IPS-18c (cell line): ENCODE measurements around the gene SIL1.

Source experiments
- H3K4me3 ChIP-seq: 2 replicates; pipeline ENCODE4 v1.7.0; 2013; ENCODE audit warnings: low read depth, mild to moderate bottlenecking, low read length, moderate library complexity; ENCODE audit not compliant: insufficient read depth
- H3K9me3 ChIP-seq: one replicate; pipeline ENCODE4 v1.6.1; 2013; ENCODE audit warnings: mild to moderate bottlenecking, low read length, moderate library complexity; ENCODE audit not compliant: control insufficient read depth, insufficient read depth

Gene SIL1

DNA sequence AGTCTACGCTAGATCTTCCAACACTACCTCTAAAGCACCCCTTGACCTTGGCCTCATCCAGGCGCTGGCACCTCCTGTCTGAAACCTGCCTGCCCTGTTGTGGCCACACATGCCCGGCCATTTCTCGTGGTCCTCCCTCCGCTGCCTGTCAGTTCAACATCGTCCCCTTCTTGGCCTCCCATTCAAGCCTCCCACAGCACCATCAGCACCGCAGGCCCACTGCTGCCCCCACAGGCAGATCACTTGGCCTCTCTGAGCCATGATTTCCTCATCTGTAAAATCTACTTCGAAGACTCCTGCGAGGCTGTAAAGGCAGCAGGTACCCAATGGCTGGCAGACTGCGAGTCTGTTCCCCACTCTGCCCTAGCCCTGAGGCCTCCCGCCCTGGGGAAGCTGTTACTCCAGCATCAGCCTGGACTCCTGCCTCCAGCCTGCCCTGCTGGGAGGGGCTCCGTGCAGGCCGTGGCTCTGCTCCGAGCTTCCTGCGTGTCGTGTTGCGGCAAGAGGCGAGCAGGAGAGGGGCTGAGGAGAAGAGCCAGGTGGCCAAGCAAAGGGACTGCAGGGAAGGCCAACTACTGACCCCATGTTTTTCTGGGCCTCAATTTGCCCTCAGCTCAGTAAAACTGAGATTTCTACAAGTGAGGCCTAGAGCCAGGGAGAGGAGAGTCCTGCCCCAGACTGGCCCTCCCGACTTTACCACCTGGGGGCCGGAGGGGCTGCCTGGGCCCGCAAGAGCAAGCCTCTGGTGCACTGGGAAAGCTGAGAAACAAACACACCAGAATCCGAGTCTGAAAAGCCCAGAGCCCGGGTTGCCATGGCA, 252.5 kb downstream of the SIL1 start:
- Histone ChIP-seq H3K9me3 (no peaks in the 10 kb centered on the region), H3K4me3 (no peak overlapping the region)

DNA sequence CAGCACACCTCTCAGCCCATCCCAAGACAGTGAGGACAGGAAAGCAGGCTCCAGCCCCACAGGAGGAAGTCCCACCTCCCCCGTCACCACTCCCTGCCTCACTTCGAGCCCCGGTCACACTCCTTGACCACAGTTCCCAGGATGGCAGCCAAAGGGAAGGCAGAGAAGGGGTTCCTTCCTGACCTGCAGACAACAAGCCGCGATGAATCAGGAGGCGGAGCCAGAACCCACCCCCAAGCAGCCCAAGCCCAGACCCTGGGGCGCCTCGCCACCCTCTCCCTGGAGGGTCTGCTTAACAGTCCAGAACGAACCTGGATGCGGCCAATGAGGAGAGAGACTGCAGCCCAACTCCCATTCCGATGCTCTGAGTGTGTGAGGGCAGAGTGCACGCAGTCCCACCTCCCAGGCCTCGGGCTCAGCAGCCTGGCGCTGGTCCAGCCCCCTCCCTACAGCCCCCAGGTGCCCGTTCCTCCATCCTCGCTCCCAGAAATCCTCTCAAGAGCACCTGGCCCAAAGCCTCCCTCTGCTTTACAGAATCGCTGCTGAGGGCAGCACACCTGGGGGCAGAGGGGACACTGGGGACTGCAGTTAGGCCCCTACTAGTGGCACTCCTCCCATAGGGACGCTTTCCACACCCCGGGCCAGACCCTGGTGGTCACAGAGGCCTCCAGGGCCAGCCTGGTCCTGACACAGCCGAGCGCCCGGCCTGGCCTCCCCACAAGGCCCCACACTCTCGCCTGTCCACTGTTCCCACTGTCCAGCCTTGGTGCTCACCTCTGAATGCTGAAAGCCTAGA, 253.4 kb downstream of the SIL1 start:
- no peaks in the 10 kb centered on the region for H3K9me3 ChIP-seq
- H3K4me3 ChIP-seq = no peak overlapping the region

DNA sequence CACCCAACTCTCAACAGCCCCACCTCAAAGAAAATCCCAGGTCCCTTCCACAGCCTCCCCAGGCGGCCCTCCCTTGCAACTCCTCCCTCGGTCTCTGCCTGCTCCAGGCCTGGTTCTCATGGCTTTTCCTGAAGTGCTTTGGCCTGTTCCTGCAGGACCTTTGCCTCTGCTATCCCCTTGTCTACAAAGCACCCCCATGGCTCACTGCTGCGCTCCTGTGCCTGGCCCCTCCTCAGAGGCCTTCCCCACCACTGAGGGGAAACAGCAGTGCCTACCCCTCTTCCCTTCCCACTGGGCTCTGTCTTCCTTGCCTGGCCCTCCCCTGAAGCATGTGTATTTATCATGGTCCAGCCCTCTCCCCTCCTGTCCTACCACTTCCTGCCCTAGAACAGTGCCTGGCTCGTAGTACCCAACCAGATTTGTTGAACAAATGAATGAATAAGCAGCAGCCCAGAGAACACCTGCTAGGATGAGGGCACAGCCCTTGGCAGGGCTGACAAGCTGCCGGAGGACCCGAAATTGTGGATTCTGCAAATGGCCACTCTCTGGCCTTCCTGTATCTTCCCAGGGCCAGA, 254.5 kb downstream of the SIL1 start:
- H3K4me3 ChIP-seq = no peak overlapping the region

DNA sequence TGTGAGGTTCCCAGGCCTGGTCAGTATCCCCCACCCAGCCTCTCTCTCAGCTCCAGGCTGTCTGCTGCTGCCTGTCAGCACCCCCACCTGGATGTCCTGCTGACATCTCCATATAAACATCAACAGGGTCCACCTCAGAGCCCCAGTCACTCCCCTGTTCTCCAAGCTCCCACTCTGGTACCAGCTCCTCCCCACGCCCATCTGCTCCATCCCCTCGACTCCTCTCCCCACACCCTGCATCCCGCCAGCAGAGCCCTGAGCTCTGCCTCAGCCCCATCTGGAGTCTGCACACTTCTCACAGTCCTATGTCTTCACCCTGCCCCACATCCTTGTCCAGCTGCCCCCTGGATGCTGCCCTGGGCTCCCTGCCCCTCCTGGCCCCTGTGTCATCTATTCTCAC, 255.3 kb downstream of the SIL1 start:
- Histone ChIP-seq H3K9me3 (no peaks in the 10 kb centered on the region), H3K4me3 (no peak overlapping the region)

More for the DNA sequence above, 254.5 kb downstream of the SIL1 start:
- H3K9me3 ChIP-seq = no peaks in the 10 kb centered on the region

DNA sequence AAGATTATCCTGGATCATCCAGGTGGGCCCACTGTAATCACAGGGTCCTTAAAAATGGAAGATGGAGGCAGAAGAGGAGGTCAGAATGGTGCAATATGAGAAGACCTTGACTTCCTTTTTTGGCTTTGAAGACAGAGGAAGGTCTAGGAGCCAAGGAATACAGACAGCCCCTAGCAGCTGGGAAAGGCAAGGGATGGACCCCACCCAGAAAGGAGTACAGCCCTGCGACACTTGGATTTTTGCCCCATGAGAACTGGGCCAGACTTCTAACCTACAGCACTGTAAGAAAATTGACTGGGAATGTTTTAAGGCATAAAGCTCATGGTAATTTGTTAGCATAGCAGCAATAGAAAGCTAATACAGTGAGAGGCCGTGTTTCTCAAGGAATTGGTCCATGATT, 256.1 kb downstream of the SIL1 start:
- H3K4me3 ChIP-seq = no peak overlapping the region
- H3K9me3 ChIP-seq = no peaks in the 10 kb centered on the region

DNA sequence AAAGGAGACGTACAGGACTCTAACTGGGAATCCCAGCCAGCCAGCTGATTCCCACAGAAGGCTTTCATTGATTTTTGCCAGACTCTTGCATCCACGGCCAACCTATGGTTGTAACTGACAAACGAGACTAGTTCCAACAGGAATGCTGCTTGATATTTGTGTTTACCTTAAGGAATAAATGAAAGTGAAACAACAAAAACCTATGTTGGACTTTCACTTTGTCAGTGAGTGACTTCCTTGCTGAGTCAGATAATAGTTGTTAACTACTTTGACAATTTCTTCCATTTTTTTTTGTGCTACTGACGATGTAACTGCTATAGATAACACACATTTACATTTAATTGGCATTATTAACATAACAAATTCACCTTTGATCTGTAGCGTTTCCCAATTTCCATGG, 259.6 kb downstream of the SIL1 start:
- H3K9me3 ChIP-seq = no peaks in the 10 kb centered on the region
- H3K4me3 ChIP-seq = no peak overlapping the region

DNA sequence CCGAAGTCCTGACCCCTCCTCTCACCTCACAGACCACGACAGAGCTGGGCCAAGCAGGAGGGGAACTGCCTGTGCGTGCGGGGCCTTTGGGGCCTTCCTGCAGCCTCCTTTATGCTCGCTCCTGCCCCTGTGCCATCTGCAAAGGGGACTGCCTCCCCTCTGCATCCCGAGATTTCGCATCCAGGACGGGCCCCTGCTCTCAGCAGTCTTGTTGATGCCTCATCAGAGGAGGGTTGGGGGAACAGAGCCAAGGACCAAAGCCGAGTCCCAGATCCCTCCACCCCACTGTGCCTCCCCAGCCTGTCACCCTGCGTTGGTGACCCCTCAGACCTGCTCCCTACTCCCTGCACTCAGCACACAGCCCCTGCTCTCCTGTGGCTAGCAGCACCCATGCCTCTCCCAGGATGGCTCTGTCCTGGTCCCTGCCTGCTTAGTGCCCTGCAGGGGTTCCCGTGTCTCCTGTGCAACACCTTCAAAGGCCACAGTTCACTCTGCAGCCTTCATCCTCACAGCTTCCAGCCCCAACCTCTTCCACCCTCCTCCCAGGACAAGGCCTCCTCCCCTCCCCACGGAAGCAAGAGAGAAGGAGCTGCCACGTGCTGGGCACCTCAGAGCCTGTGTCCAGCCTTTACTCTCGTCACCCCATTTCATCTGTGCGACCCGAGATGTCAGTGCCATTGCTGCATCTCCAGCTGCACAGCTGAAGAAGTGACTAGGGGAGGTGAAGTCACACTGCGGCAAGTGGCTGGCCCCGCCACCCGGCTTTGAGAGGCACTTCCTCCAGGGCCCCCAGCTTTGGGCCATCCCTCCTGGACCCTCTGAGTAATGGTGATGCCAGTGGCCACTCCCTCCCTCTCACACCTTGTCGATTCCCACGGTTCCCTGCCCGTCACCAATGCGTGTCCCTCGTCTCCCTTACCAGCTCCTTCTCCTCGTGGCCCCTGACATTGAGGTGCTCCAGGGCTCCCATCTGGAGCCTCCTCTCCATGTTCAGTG, 260.5 kb downstream of the SIL1 start:
- H3K4me3 ChIP-seq = no peak overlapping the region
- no peaks in the 10 kb centered on the region for H3K9me3 ChIP-seq

DNA sequence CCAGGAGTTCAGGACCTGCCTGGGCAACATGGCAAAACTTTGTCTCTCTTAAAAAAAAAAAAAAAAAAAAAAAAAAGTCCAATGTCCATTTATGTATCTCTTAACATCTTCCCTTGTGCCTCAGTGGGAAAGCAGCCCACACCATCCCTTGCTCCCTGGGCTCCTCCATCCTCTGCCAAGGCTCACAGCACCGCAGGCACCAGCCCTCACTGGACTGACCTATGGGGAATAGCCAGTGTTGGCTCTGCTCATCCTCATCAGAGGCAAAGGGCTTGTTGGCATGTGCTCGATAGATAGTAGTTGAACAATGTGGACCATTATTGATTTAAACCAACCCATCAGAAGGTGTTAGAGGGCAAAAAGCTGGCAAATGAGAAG, 261.2 kb downstream of the SIL1 start:
- no peak overlapping the region for H3K4me3 ChIP-seq
- no peaks in the 10 kb centered on the region for H3K9me3 ChIP-seq

DNA sequence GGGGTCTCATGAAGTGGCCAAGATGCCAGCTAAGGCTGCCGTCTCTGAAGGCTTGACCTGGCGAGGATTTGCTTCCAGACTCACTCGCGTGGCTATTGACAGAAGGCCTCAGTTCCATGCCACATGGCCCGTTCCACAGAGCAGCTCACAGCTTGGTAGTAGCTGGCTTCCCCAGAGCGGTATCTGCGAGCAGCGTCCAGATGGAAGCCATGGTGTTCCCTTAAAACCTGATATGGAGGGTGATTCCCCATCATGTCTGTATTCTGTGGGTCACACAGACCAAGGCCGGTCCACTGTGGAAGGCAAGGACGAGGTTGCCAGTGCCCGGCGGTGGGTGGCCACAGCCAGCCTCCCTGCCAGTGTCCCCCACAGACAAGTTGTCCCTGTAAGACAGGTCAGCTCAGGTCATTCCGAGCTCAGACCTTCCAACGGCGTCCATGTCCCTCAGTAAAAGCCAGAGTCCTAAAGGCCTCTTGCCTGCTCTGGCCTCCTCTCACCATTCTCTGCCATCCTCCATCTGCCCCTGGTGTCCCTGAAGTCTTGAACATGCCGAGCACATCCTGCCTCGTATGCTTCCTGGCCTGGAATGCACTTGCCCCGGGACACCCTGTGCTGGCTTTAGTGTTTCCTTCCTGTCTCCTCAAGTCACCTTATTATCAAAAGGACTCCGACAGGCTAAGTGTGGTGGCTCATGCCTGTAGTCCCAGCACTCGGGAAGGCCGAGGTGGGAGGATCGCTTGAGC, 261.8 kb downstream of the SIL1 start:
- no peak overlapping the region for H3K4me3 ChIP-seq
- no peaks in the 10 kb centered on the region for H3K9me3 ChIP-seq

DNA sequence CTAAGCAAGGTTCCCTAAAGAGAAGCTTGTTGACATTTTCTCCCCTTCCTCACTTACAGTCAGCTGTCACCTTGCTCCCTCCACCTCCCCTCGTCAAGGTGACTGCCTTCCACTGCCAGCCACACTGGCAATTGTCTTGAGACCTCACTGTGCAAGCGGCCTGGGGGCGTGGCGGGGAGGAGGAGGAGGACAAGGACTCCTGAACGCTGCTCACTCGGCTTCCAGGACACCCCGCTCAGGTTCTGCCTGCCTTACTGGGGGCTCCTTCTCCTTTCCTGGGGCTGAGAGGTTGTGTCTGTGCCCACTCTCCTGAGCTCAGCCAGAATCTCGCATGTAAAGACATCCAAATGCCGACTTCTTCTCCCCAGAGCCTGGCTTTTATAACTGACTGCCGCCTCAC, 262.7 kb downstream of the SIL1 start:
- H3K9me3 ChIP-seq = no peaks in the 10 kb centered on the region
- H3K4me3 ChIP-seq = no peak overlapping the region

DNA sequence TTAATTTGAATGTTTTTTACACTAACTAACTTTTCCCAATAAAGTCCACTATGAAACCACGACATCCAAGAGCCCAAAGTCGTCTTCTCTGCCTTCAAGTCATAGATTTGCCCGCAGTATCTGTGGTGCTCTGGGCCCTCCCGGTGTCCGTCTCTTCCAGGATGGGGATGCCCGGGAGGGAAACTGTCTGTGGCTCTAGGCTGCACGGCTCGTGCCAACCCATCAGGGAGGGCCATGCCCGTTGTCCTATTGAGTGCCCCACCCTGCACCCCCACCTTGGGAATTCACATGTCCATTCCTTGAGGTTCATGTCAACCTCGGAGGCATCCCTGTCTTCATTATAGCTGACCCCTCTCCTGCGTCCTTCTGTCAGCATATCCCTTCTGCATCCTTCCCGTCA, 263.2 kb downstream of the SIL1 start:
- no peak overlapping the region for H3K4me3 ChIP-seq

DNA sequence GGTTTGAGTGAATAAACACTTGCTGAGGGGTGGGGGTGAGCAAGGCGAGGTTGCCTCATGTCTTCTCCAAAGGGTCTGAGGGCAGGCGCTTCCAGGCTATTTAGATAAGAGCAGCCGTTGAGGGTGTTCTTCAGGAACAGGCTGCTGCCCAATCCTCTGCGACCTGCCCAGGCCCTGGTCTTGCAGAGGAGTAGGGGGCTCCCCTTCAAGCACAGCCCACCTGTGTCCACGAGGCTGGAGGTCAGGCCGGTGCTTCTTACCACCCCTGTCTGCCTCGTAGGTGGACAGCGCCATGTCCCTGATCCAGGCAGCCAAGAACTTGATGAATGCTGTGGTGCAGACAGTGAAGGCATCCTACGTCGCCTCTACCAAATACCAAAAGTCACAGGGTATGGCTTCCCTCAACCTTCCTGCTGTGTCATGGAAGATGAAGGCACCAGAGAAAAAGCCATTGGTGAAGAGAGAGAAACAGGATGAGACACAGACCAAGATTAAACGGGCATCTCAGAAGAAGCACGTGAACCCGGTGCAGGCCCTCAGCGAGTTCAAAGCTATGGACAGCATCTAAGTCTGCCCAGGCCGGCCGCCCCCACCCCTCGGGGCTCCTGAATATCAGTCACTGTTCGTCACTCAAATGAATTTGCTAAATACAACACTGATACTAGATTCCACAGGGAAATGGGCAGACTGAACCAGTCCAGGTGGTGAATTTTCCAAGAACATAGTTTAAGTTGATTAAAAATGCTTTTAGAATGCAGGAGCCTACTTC, 264.5 kb downstream of the SIL1 start:
- Histone ChIP-seq H3K9me3 (no peaks in the 10 kb centered on the region), H3K4me3 (no peak overlapping the region)

More for the DNA sequence above, 263.2 kb downstream of the SIL1 start:
- H3K9me3 ChIP-seq = no peaks in the 10 kb centered on the region

DNA sequence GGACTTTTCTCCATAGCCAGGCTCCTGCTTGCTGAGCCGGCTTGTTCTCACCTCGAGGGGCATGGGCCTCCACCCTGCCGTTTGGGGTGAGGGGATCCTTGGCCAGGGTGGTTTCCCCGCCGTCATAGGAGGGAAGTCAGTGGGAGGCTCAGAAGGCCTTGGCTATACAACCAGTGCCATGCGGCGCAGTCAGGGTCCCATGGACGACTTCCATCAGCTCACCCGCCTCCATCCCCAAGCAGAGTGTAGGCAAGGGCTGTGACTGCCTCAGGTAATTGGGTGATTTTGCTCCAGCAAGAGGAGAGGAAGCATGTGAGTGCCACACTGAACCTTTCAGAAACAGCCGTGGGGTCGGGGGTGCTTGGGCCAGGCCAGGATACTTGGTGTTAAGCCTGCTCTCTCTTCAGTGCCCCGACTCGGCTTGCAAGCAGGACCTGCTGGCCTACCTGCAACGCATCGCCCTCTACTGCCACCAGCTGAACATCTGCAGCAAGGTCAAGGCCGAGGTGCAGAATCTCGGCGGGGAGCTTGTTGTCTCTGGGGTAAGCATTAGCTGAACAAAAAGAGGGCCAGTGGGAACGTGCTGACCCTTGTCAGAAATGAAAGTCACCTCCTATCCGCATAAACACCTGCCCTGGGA, 265.9 kb downstream of the SIL1 start:
- H3K4me3 ChIP-seq = no peak overlapping the region
- H3K9me3 ChIP-seq = no peaks in the 10 kb centered on the region

DNA sequence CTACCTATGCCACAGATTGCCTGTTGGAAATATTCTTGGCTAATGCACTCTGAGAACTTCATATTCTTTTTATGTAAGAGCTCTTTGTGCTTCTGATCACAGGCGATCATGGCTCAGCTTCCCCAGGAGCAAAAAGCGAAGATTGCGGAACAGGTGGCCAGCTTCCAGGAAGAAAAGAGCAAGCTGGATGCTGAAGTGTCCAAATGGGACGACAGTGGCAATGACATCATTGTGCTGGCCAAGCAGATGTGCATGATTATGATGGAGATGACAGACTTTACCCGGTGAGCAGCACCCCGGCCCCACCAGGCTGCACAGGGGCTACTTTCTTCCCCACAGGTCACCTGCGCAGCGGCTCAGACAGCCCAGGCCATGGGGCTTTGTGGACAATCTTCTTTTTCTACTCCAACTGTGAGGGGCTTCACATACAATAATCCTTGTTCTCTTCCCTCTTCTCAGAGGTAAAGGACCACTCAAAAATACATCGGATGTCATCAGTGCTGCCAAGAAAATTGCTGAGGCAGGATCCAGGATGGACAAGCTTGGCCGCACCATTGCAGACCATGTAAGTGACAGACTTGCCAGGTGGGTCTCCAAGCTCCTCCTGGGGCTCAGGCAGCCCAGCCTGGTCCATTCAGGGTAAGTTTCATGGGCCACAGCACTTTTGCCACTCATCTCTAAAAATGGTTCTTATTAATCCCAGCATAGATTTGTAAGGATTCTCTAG, 267.6 kb downstream of the SIL1 start:
- H3K9me3 ChIP-seq = no peaks in the 10 kb centered on the region
- H3K4me3 ChIP-seq = no peak overlapping the region

DNA sequence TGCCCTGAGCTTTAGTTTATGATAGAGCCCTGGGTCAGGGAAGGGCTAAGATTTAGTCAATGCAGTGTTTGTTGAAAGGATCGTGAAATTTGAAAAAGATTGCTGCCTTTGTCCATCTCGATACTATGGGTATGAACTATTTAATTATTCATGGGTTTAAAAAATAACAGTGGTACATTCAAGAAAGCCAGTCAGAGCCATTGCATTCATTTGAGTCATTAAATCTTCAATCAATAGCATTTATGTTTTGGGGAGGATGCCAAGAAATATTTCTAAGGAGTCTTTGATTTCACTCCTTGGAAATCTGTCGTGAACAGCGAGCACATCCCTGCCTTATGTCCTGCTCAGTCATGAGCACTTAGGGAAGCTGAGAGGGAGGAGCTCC, 268.6 kb downstream of the SIL1 start:
- Histone ChIP-seq H3K9me3 (no peaks in the 10 kb centered on the region), H3K4me3 (no peak overlapping the region)
